Skeletal muscle satellite cell (primary cell): ENCODE data around the gene ARMS2.

Source experiments
- H3K27me3 ChIP-seq: 2 replicates; pipeline ENCODE4 v1.7.0; 2013; ENCODE audit warnings: low read length; ENCODE audit not compliant: control insufficient read depth, insufficient read depth
- H3K36me3 ChIP-seq: 2 replicates; pipeline ENCODE4 v1.7.0; 2013; ENCODE audit warnings: mild to moderate bottlenecking, control low read depth, low read length; ENCODE audit not compliant: insufficient read depth
- H3K4me1 ChIP-seq: 2 replicates; pipeline ENCODE4 v1.7.0; 2013; ENCODE audit warnings: low read length; ENCODE audit not compliant: control insufficient read depth, insufficient read depth
- H3K4me2 ChIP-seq: 2 replicates; pipeline ENCODE4 v1.7.0; 2013; ENCODE audit warnings: mild to moderate bottlenecking, low read length
- H3K4me3 ChIP-seq: 2 replicates; pipeline ENCODE4 v1.7.0; 2013; ENCODE audit warnings: low read length
- H3K9ac ChIP-seq: 2 replicates; pipeline ENCODE4 v1.7.0; 2013; ENCODE audit warnings: mild to moderate bottlenecking, low read depth, low read length, moderate library complexity
- H3K9me3 ChIP-seq: replicated peaks from 2 replicates; pipeline ENCODE4 v1.7.0; 2013; ENCODE audit warnings: mild to moderate bottlenecking, control low read depth, low read length

Gene ARMS2

GRCh38 chr10:122475100-122475499, 20.6 kb downstream of the ARMS2 start:
- peak overlapping the region; percentile 24 for H3K9ac ChIP-seq
- H3K4me1 ChIP-seq = peaks cover 48% of the 10 kb centered on the region
- no peaks in the 10 kb centered on the region for H3K27me3 ChIP-seq
- H3K4me2 ChIP-seq = peak overlapping the region; percentile 52
- H3K9me3 ChIP-seq = no peaks in the 10 kb centered on the region
- H3K36me3 ChIP-seq = peaks cover 29% of the 10 kb centered on the region
- H3K4me3 ChIP-seq = no peak overlapping the region

- Histone ChIP-seq H3K9ac (peak overlapping the region; percentile 24), H3K36me3 (peaks cover 29% of the 10 kb centered on the region), H3K4me1 (peaks cover 42% of the 10 kb centered on the region), H3K9me3 (no peaks in the 10 kb centered on the region), H3K27me3 (no peaks in the 10 kb centered on the region), H3K4me3 (peak overlapping the region; percentile 6), H3K4me2 (peak overlapping the region; percentile 52)
Observed at GRCh38 chr10:122475591-122476332, 21.3 kb downstream of the ARMS2 start.

DNA sequence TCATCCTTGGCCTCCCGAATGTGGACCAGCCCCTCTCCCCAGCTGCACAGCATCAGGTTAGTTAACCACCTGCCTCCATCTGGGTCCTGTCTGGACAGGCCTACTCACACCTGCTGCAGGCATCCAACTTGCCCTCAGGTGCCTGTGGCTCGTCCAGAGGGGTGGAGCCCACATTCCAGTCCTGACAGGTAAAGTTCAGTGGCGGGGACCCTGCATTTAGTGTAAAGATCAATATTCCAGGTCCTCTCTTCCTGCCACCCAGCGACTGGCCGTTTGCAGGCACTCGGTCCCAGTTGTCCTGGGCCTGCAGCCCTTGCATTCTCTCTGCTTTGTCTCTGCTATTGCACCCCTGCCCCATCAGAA, 21.9 kb downstream of the ARMS2 start:
- H3K9ac ChIP-seq = no peak overlapping the region
- peaks cover 32% of the 10 kb centered on the region for H3K36me3 ChIP-seq
- no peaks in the 10 kb centered on the region for H3K27me3 ChIP-seq
- no peak overlapping the region for H3K4me2 ChIP-seq
- H3K4me1 ChIP-seq = peaks cover 36% of the 10 kb centered on the region
- H3K9me3 ChIP-seq = no peaks in the 10 kb centered on the region
- H3K4me3 ChIP-seq = no peak overlapping the region

DNA sequence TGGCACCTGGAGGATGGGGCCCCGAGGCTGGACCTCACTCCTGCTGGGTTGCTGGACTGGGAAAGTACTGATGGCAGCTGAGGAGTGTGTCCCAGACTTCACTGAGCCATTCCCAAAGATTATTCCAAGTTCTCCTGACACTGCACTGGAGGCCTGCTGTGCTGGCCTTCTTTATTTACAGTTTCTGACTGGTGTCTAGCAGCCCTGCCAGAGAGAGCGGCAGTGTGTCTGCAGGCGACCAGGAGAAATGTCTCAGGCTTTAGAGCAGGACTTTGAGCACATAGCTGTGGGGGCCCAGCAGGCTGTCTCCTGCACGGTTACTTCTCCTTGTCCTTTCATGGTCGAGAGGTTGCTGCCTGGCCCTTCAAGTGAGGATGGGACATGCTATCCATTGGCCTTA, 23.0 kb downstream of the ARMS2 start:
- Histone ChIP-seq H3K36me3 (peaks cover 38% of the 10 kb centered on the region), H3K4me2 (no peak overlapping the region), H3K9ac (no peak overlapping the region), H3K4me3 (no peak overlapping the region), H3K9me3 (no peaks in the 10 kb centered on the region), H3K4me1 (peaks cover 27% of the 10 kb centered on the region), H3K27me3 (no peaks in the 10 kb centered on the region)

DNA sequence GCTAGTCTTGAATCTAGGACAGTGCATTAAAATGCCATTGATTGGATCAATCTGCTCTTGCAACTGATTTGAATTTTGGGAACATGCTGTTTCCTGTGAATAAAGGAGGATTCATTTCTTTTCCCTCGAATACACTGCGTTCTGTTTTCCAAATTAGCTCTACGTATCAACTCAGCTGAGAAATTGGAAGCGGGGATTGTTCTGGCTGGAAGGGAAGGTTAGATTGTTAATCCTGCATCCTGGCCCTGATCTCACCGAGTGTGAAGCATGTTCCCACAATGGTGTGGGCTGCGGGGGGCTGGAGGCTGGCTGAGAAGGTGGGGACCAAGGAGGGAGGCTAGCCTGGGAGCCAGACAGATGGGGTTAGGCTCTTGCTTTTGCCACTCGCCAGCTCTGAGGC, 24.5 kb downstream of the ARMS2 start:
- Histone ChIP-seq H3K27me3 (no peaks in the 10 kb centered on the region), H3K4me2 (no peak overlapping the region), H3K36me3 (peaks cover 40% of the 10 kb centered on the region), H3K9ac (no peak overlapping the region), H3K4me1 (peaks cover 24% of the 10 kb centered on the region), H3K9me3 (no peaks in the 10 kb centered on the region), H3K4me3 (no peak overlapping the region)

DNA sequence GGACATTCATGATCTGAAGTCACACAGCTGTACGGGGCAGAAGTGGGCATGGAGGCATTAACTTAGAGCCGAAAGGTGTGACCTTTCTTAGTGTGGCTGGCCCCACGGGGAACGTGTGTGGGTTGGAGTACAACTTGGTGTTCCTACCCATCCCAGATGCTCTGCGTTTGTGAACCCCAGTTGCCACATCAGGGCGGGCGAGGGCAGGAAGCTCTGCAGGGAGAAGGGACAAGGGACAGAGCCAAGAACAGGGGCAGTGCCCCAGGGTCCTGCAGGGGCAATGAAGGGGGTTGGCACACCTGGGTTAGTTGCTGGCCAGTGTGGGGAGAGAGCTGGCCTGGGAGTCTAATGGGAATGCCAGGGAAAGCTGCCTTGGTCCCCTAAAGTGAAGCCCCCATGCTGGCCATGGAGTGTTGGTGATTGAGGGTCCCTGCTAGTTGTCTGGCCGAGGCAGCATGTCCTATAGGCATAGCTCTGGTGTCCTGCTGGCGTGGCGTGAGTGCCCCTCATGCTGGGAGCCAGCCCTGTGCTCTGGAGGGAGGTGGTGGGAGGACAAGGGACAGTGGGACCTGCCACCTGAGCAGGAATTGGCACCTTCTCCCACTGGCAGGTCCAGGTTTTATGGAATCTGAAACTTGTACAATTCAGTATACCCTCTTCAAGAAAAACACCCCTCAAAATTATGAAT, 25.8 kb downstream of the ARMS2 start:
- H3K36me3 ChIP-seq = peaks cover 48% of the 10 kb centered on the region
- H3K4me1 ChIP-seq = peaks cover 16% of the 10 kb centered on the region
- no peak overlapping the region for H3K4me3 ChIP-seq
- H3K9me3 ChIP-seq = no peaks in the 10 kb centered on the region
- no peak overlapping the region for H3K9ac ChIP-seq
- no peaks in the 10 kb centered on the region for H3K27me3 ChIP-seq
- no peak overlapping the region for H3K4me2 ChIP-seq

- H3K4me1 ChIP-seq = peaks cover 14% of the 10 kb centered on the region
- no peaks in the 10 kb centered on the region for H3K27me3 ChIP-seq
- H3K4me2 ChIP-seq = no peak overlapping the region
- no peak overlapping the region for H3K9ac ChIP-seq
- no peak overlapping the region for H3K4me3 ChIP-seq
- peaks cover 49% of the 10 kb centered on the region for H3K36me3 ChIP-seq
- H3K9me3 ChIP-seq = no peaks in the 10 kb centered on the region
Observed at GRCh38 chr10:122481296-122482056, 27.0 kb downstream of the ARMS2 start.

DNA sequence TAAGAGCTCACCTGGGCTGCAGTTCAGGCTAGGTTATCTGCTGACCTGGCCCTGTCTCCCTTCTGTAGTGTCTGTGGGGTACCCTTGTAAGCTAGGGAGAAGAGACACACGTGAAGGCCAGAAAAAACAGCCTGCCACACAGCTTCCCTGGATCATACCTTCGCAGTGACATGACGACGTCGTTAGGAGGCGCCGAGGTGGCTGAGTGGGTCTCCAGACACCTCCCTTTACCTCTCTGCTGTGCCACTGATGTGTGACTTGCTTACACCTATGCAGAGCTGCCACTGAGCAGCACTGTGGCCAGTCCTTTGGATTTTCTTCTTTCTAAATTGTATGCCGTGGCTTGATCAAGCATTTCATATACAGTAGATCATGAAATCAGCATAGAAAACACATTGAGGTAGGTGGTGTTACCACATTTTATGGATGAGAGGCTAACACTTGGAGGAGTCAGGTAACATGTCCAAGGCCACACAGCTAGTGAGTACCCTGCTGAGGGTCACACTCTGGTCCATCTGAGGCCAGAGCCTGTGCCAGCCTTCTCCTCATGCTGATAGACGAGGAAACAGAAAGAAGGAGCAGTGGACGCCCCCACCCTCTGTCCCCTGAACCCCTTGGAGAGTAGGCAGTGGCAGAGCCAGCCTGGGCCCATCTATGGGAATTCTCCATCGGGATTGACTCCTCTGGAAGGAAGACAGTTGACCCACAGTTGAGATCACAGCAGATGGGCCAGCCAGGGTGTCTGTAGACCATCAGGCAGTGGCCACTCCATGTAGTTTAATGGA, 30.0 kb downstream of the ARMS2 start:
- Histone ChIP-seq H3K4me3 (no peak overlapping the region), H3K4me1 (peaks cover 24% of the 10 kb centered on the region), H3K36me3 (peaks cover 59% of the 10 kb centered on the region)

GRCh38 chr10:122485670-122486069, 31.2 kb downstream of the ARMS2 start:
- Histone ChIP-seq H3K4me1 (peaks cover 34% of the 10 kb centered on the region), H3K4me2 (no peak overlapping the region), H3K9ac (no peak overlapping the region), H3K9me3 (no peaks in the 10 kb centered on the region), H3K27me3 (no peaks in the 10 kb centered on the region), H3K36me3 (peaks cover 70% of the 10 kb centered on the region), H3K4me3 (no peak overlapping the region)

More for the DNA sequence above, 30.0 kb downstream of the ARMS2 start:
- Histone ChIP-seq H3K9ac (no peak overlapping the region), H3K4me2 (no peak overlapping the region), H3K9me3 (no peaks in the 10 kb centered on the region), H3K27me3 (no peaks in the 10 kb centered on the region)

GRCh38 chr10:122486406-122487080, 32.1 kb downstream of the ARMS2 start:
- Histone ChIP-seq H3K27me3 (no peaks in the 10 kb centered on the region), H3K9me3 (no peaks in the 10 kb centered on the region), H3K4me2 (no peak overlapping the region), H3K9ac (no peak overlapping the region), H3K4me3 (no peak overlapping the region), H3K36me3 (peaks cover 73% of the 10 kb centered on the region), H3K4me1 (peaks cover 43% of the 10 kb centered on the region)
